ENCODE data around the gene ZNF598. TPM values are rescaled to one million over a fixed set of nuclear protein-coding genes. Genes with fewer than 3 reads are reported as not detected.

The ZNF598 gene
- total RNA-seq, 6 donors from 2014 or later, result 20.1 to 62.8 (median 41.7) TPM

- DNase-seq, result peak in 1 of 2 donors; percentile 84
These were observed 29.0 kb upstream of the ZNF598 start for GRCh38 chr16:2038382-2039231.

DNA sequence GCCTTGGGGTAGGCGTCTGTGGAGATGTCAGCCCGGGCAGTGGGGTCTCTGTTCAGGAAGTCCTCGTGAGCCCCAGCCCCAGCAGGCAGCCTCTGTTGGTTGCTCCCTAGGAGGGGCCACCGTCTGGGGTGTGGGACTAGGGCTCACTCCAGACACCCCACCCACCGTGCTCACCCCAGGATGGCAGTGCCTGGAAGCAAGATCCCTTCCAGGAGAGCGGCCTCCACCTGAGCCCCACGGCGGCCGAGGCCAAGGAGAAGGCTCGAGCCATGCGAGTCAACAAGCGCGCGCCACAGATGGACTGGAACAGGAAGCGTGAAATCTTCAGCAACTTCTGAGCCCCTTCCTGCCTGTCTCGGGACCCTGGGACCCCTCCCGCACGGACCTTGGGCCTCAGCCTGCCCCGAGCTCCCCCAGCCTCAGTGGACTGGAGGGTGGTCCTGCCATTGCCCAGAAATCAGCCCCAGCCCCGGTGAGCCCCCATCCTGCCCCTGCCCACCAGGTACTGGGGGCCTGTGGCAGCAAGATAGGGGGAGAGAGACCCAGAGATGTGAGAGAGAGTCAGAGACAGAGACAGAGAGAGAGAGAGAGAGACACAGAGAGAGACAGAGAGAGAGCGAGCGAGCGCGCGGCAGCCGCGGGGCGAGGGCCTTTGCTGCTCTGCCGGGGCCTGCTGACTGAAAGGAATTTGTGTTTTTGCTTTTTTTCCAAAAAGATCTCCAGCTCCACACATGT, 28.2 kb upstream of the ZNF598 start:
- DNase-seq (peak in 1 of 2 donors; percentile 81), ATAC-seq (ENCODE audit: low FRiP score in 2 of 2) (no peak)
- WGBS, 2 donors, result 70 to 74% methylated on average over 12 to 27 of the region's 29 CpGs
- no peaks in the 10 kb centered on the region for H3K9me3 ChIP-seq
- peaks cover 83 to 95% (median 93%) of the 10 kb centered on the region in 4 donors for H3K4me1 ChIP-seq
- H3K36me3 ChIP-seq, result peaks cover 0 to 53% (median 15%) of the 10 kb centered on the region in 4 donors
- H3K27ac ChIP-seq, result peak overlapping the region; percentile 90 to 97 (median 95)
- peak overlapping the region in 2 of 4 donors; percentile 57 to 83 for H3K4me3 ChIP-seq
- H3K27me3 ChIP-seq, result no peaks in the 10 kb centered on the region
- TF ChIP-seq EP300 (IDR thresholded peaks at IDR 0.05) (no peak), POLR2AphosphoS5 (IDR thresholded peaks at IDR 0.05) (no peak), POLR2A (IDR thresholded peaks at IDR 0.05) (no peak), CTCF (IDR thresholded peaks at IDR 0.05) (no peak)

More at GRCh38 chr16:2038382-2039231, 29.0 kb upstream of the ZNF598 start:
- Histone ChIP-seq H3K27me3 (no peaks in the 10 kb centered on the region), H3K36me3 (peaks cover 0 to 53% (median 15%) of the 10 kb centered on the region in 4 donors), H3K4me3 (peak overlapping the region in 3 of 4 donors; percentile 6 to 83 (median 57)), H3K4me1 (peaks cover 90 to 95% (median 93%) of the 10 kb centered on the region in 4 donors), H3K27ac (peak overlapping the region; percentile 90 to 97 (median 95)), H3K9me3 (no peaks in the 10 kb centered on the region)
- 57 to 66% methylated on average over 7 to 40 of the region's 41 CpGs for WGBS, 2 donors
- no peak for ATAC-seq (ENCODE audit: low FRiP score in 2 of 2)
- no peak for TF ChIP-seq EP300 (IDR thresholded peaks at IDR 0.05)
- no peak for TF ChIP-seq POLR2A (IDR thresholded peaks at IDR 0.05)
- no peak for TF ChIP-seq CTCF (IDR thresholded peaks at IDR 0.05)
- TF ChIP-seq POLR2AphosphoS5 (IDR thresholded peaks at IDR 0.05), result no peak

- Histone ChIP-seq H3K27ac (peak overlapping the region; percentile 90 to 97 (median 95)), H3K4me3 (peak overlapping the region; percentile 3 to 83 (median 54)), H3K27me3 (no peaks in the 10 kb centered on the region), H3K36me3 (peaks cover 0 to 53% (median 15%) of the 10 kb centered on the region in 4 donors), H3K9me3 (no peaks in the 10 kb centered on the region), H3K4me1 (peaks cover 84 to 96% (median 93%) of the 10 kb centered on the region in 4 donors)
- 69 to 86% methylated on average over 5 to 15 of the region's 15 CpGs for WGBS, 2 donors
- peak in 1 of 2 donors; percentile 83 for DNase-seq
- TF ChIP-seq EP300 (IDR thresholded peaks at IDR 0.05) (no peak), POLR2A (IDR thresholded peaks at IDR 0.05) (no peak), CTCF (IDR thresholded peaks at IDR 0.05) (no peak), POLR2AphosphoS5 (IDR thresholded peaks at IDR 0.05) (no peak)
- ATAC-seq (ENCODE audit: low FRiP score in 2 of 2), result no peak
These were observed 27.5 kb upstream of the ZNF598 start for GRCh38 chr16:2037115-2037514.

DNA sequence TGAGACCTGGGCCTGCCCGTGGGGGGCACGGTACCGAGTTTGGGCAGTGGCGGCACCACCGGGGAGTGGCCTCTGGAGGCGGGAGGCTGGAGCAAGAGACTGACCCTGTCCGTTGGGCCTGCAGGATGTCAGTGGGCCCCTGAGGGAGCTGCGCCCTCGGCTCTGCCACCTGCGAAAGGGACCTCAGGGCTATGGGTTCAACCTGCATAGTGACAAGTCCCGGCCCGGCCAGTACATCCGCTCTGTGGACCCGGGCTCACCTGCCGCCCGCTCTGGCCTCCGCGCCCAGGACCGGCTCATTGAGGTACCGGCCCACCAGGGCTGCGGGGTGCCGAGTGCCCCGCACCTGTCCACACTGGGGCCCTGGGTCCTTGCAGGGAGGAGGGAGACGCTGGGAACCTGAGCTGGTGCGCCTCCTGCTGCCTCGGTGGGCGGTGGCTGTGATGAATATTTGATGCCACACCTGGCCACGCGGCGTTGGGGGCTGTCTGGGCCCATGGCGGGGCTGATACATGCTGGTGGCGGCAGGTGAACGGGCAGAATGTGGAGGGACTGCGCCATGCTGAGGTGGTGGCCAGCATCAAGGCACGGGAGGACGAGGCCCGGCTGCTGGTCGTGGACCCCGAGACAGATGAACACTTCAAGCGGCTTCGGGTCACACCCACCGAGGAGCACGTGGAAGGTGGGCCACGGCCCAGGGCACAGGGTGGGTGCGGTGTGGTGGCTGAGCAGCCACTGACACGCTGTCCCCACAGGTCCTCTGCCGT, 26.8 kb upstream of the ZNF598 start:
- H3K9me3 ChIP-seq, result no peaks in the 10 kb centered on the region
- ATAC-seq (ENCODE audit: low FRiP score in 2 of 2) (no peak), DNase-seq (peak in 1 of 2 donors; percentile 82)
- 67 to 69% methylated on average over 15 to 42 of the region's 47 CpGs for WGBS, 2 donors
- peaks cover 0 to 53% (median 15%) of the 10 kb centered on the region in 4 donors for H3K36me3 ChIP-seq
- H3K4me3 ChIP-seq, result peak overlapping the region; percentile 31 to 83 (median 54)
- no peak for TF ChIP-seq CTCF (IDR thresholded peaks at IDR 0.05)
- TF ChIP-seq EP300 (IDR thresholded peaks at IDR 0.05), result no peak
- TF ChIP-seq POLR2A (IDR thresholded peaks at IDR 0.05), result peak in 1 of 4 donors; percentile 1
- no peak for TF ChIP-seq POLR2AphosphoS5 (IDR thresholded peaks at IDR 0.05)
- no peaks in the 10 kb centered on the region for H3K27me3 ChIP-seq
- peak overlapping the region; percentile 86 to 97 (median 95) for H3K27ac ChIP-seq
- H3K4me1 ChIP-seq, result peaks cover 80 to 93% (median 87%) of the 10 kb centered on the region in 4 donors

Data from upper lobe of left lung (tissue), 6 donors.